Brain microvascular endothelial cell (primary cell): ENCODE data around the gene XRCC6.

Experiments used
- DNase-seq: peaks from one replicate; pipeline ENCODE4 v3.0.0-alpha.2; 2020
- H3K27ac ChIP-seq: fragments of 250-450 bp; sonication (Bioruptor Pico); 2 replicates; pipeline ENCODE4 v1.5.1; 2020; ENCODE audit warnings: mild to moderate bottlenecking, moderate library complexity
- H3K27me3 ChIP-seq: fragments of 250-450 bp; sonication (Bioruptor Pico); replicated peaks from 2 replicates; pipeline ENCODE4 v1.5.1; 2020; ENCODE audit warnings: mild to moderate bottlenecking
- H3K36me3 ChIP-seq: fragments of 250-450 bp; sonication (Bioruptor Pico); replicated peaks from 2 replicates; pipeline ENCODE4 v1.5.1; 2020; ENCODE audit warnings: mild to moderate bottlenecking
- H3K4me3 ChIP-seq: 2 replicates; pipeline ENCODE4 v1.5.1; 2011; ENCODE audit warnings: low read depth, mild to moderate bottlenecking, control low read depth, low read length, moderate library complexity
- in situ Hi-C: cut with HindIII; loops from 2 replicates; pipeline ENCODE4 v1.10.0; 2017; ENCODE audit warnings: low sequenced_read_pairs, low pct_ligation_motif_present
- TF ChIP-seq, protein P1 (sequence below): IDR thresholded peaks from 2 replicates; pipeline ENCODE4 v1.5.1; 2011; ENCODE audit warnings: low read depth, mild to moderate bottlenecking, moderate library complexity, low read length, control low read depth, inconsistent platforms; ENCODE audit errors: missing control alignments

The XRCC6 gene

DNA sequence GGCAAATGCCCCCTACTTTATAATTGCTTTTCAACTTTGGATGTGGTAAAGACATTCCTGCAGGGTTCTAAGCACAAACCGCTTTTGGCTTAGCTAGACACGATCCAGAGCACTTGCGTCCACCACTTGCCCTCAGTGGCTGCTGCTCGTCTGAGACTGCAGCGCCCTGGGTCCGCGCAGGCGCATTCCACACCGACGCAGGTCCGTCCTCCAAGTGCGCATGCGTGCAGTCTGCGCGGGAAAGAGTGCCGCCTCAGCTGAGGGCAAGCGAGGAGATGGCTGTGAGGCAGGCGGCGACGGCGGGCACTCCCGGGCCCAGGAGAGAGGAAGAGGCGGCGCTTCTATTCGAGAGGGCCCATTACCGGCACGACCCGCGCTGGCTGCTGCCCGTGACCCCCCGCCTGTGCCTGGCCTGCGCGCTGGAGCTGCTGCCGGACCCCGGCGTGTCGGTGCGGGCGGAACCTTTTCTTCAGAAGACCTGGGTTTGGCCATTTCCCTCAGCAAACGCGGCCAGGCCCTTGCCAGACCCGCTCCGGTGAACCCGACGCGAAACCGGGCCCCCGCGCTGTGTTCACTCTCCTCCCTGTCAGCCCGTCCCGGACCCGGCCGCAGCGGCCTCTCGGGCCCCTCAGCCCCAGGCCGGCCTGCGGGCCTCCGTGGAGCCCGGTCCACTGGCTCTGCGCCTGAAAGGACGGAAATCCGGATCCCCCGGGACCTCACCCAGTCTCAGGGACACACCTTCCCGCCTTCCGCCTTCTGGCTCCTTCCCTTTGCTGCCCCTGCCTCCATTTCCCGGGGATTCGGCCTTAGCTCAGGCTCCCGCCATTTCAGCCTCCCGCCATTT is 78.4 kb downstream of the XRCC6 start, which contains the start of gene MEI1:
Gene MEI1 (plus strand): TSS at position 240 of the 844 bp plus-strand sequence. CDS start 36 bp downstream, at position 276.
- Histone ChIP-seq H3K36me3 (no peaks in the 10 kb centered on the region), H3K27me3 (no peaks in the 10 kb centered on the region), H3K4me3 (no peak within 1 kb of the TSS), H3K27ac (no peak within 1 kb of the TSS)
- DNase-seq: peak; percentile 38
- in situ Hi-C loops: no loop called here
- TF ChIP-seq, protein P1, sequence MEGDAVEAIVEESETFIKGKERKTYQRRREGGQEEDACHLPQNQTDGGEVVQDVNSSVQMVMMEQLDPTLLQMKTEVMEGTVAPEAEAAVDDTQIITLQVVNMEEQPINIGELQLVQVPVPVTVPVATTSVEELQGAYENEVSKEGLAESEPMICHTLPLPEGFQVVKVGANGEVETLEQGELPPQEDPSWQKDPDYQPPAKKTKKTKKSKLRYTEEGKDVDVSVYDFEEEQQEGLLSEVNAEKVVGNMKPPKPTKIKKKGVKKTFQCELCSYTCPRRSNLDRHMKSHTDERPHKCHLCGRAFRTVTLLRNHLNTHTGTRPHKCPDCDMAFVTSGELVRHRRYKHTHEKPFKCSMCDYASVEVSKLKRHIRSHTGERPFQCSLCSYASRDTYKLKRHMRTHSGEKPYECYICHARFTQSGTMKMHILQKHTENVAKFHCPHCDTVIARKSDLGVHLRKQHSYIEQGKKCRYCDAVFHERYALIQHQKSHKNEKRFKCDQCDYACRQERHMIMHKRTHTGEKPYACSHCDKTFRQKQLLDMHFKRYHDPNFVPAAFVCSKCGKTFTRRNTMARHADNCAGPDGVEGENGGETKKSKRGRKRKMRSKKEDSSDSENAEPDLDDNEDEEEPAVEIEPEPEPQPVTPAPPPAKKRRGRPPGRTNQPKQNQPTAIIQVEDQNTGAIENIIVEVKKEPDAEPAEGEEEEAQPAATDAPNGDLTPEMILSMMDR: no peak

DNA sequence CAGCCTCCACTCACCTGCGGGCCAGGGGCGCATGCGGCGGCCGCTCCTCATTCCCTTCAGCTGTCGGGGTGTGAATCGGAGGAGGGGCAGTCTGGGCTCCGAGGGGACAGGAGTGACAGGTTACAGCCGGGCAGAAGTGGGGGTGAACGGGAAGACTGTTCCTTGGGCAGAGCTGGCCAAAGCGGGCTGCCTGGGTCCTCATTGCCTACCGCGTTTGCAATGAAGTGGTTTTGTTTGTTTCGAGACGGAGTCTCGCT is 78.9 kb downstream of the XRCC6 start:
- TF ChIP-seq, protein P1: no peak

DNA sequence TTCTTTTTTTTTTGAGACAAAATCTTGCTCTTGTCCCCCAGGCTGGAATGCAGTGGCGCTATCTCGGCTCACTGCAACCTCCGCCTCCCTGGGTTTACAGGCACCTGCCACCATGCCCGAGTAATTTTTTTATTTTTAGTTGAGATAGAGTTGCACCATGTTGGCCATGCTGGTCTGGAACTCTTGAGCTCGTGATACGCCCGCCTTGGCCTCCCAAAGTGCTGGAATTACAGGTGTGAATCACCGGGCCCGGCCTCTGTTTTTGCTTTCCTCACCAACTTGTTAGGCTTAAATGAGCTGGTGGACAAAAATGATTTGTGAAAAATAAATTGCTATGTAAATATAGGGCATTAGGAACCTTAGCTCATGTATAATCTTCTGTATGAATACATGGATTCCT is 81.7 kb downstream of the XRCC6 start:
- Histone ChIP-seq H3K27ac (no peak overlapping the region), H3K36me3 (no peaks in the 10 kb centered on the region), H3K4me3 (no peak overlapping the region), H3K27me3 (no peaks in the 10 kb centered on the region)
- no peak for DNase-seq
- TF ChIP-seq, protein P1: no peak
- in situ Hi-C loops: no loop called here

More for the DNA sequence above, 78.9 kb downstream of the XRCC6 start:
- no peak overlapping the region for H3K4me3 ChIP-seq
- H3K36me3 ChIP-seq: no peaks in the 10 kb centered on the region
- H3K27ac ChIP-seq: no peak overlapping the region
- in situ Hi-C loops: no loop called here
- DNase-seq: no peak
- H3K27me3 ChIP-seq: no peaks in the 10 kb centered on the region

DNA sequence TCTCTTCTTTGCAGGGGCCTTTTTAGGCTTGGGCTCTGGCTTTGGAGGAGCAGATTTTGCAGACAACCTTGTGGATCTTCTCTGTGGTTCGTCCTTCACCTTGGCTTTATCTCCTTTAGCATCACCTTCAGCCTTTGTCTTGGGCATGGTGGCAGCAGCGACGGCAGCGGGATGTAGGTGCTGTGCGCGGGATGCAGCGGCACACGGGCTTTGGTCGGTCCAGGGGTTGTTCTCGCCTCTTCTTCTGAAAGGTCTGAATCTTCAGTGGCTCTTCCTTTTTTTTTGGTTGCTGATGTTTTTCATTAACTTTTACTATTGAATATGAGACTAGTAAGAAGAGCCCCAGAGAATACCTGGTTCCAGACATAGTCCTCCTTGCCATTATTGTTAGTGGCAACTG is 88.2 kb downstream of the XRCC6 start:
- no peak for DNase-seq
- Histone ChIP-seq H3K4me3 (no peak overlapping the region), H3K27me3 (no peaks in the 10 kb centered on the region), H3K36me3 (no peaks in the 10 kb centered on the region), H3K27ac (no peak overlapping the region)
- in situ Hi-C loops: no loop called here
- TF ChIP-seq, protein P1: no peak

DNA sequence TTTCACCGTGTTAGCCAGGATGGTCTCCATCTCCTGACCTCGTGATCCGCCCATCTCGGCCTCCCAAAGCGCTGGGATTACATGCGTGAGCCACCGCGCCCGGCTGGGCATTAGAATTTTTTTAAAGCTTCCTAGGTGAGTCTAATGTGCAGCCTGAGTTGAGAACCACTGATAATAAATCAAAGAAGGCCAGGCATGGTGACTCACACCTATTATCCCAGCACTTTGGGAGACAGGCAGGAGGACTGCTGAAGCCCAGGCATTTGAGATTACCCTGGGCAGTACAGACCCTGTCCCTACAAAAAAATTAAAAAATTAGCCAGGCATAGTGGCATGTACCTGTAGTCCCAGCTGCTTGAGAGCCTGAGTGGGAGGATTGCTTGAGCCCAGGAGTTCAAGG is 91.9 kb downstream of the XRCC6 start:
- H3K27me3 ChIP-seq: no peaks in the 10 kb centered on the region
- H3K27ac ChIP-seq: no peak overlapping the region
- TF ChIP-seq, protein P1: no peak
- DNase-seq: no peak
- H3K36me3 ChIP-seq: no peaks in the 10 kb centered on the region
- in situ Hi-C loops: no loop called here
- no peak overlapping the region for H3K4me3 ChIP-seq
